ENCODE results near the gene TTYH3. TPM values are rescaled to one million over a fixed set of nuclear protein-coding genes. Genes with fewer than 3 reads are reported as not detected.
"Not testable (repeated sequence)": the region's sequence is repeated elsewhere in the genome, so short reads cannot be mapped to it uniquely, and the experiment has no call there.

The TTYH3 gene
- total RNA-seq, 6 experiments from 2014 or later, result 117 to 147 (median 123) TPM

DNA sequence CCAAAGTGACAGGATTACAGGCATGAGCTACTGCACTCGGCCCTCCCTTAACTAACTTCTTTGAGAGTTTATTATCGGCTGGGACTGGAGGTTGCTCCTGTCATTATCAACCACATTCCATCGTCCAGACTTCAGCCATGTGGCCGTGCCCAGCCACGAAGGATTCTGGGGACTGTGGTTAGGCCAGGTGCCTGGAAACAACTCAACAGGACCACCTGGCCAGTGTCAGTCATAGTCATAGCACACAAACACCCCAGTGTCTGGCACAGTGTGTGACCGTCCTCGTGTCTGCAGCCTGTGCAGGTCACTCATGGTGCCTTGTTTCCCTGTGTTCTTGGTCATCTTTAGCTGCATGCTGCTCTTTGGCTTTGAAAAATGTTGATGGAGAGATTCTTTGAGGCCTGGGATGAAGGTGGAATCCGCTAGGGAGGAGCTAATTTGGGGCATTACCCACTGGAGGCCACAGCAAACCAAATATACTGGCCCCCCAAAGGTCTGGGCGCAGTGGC lies 43.5 kb downstream of the TTYH3 start:
- Mint-ChIP-seq H3K9me3 (peaks cover 19% of the 10 kb centered on the region), H3K4me3 (no peak overlapping the region), H3K27ac (no peak overlapping the region), H3K4me1 (ENCODE audit: low read depth) (peaks cover 6% of the 10 kb centered on the region), H3K36me3 (ENCODE audit: low read depth) (peaks cover 10% of the 10 kb centered on the region; the same call in 1 of the 2 replicates), H3K27me3 (ENCODE audit: insufficient read depth) (peaks cover 10% of the 10 kb centered on the region)
- no peak for DNase-seq
- TF ChIP-seq, protein P1, sequence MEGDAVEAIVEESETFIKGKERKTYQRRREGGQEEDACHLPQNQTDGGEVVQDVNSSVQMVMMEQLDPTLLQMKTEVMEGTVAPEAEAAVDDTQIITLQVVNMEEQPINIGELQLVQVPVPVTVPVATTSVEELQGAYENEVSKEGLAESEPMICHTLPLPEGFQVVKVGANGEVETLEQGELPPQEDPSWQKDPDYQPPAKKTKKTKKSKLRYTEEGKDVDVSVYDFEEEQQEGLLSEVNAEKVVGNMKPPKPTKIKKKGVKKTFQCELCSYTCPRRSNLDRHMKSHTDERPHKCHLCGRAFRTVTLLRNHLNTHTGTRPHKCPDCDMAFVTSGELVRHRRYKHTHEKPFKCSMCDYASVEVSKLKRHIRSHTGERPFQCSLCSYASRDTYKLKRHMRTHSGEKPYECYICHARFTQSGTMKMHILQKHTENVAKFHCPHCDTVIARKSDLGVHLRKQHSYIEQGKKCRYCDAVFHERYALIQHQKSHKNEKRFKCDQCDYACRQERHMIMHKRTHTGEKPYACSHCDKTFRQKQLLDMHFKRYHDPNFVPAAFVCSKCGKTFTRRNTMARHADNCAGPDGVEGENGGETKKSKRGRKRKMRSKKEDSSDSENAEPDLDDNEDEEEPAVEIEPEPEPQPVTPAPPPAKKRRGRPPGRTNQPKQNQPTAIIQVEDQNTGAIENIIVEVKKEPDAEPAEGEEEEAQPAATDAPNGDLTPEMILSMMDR (IDR thresholded peaks at IDR 0.05), result no peak

DNA sequence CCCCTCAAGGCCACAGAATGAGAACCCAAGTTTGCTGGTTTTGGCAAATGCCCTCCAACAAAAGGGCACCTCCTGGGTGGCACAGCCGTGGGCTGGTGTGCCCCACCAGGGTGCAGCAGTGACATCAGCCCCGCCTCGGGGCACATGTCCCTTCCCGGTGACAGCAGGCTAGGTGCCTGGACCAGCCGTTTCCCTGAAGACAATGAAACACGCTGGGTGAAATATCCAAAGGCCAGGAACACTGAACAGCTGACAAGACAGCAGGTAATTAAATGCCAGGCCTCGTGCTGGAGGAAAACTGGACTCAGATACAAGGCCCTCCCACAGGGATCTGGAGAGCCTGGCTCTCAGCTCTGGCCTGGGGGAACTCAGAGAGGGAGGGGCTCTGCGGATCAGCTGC lies 44.8 kb downstream of the TTYH3 start:
- not testable (repeated sequence) for H3K4me1 Mint-ChIP-seq (ENCODE audit: low read depth); H3K27ac Mint-ChIP-seq; DNase-seq; H3K4me3 Mint-ChIP-seq; H3K36me3 Mint-ChIP-seq (ENCODE audit: low read depth)
- Mint-ChIP-seq H3K27me3 (ENCODE audit: insufficient read depth) (peaks cover 13% of the 10 kb centered on the region), H3K9me3 (peaks cover 19% of the 10 kb centered on the region)

DNA sequence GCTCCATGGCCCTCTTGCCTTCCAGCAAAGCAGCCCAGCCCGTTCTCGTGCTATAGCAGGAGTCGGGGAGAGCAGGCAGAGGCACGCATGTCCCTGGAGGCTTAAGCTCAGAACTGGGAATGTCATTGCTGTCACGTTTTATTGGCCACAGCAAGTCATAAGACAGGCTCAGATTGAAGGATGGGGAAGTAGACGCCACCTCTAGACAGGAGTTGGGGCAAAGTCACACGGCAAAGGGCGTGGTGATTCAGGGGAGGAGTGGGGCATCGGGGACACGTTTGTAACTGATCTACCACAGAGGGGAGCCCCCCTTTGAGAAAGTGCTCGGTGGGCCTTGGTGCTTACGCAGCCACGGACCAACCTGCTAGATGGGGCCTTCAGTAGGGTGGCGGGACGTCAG lies 46.7 kb downstream of the TTYH3 start:
- not testable (repeated sequence) for H3K36me3 Mint-ChIP-seq (ENCODE audit: low read depth); H3K4me3 Mint-ChIP-seq; DNase-seq; H3K27ac Mint-ChIP-seq; H3K4me1 Mint-ChIP-seq (ENCODE audit: low read depth)
- H3K27me3 Mint-ChIP-seq (ENCODE audit: insufficient read depth), result peaks cover 11% of the 10 kb centered on the region
- H3K9me3 Mint-ChIP-seq, result peaks cover 19% of the 10 kb centered on the region

DNA sequence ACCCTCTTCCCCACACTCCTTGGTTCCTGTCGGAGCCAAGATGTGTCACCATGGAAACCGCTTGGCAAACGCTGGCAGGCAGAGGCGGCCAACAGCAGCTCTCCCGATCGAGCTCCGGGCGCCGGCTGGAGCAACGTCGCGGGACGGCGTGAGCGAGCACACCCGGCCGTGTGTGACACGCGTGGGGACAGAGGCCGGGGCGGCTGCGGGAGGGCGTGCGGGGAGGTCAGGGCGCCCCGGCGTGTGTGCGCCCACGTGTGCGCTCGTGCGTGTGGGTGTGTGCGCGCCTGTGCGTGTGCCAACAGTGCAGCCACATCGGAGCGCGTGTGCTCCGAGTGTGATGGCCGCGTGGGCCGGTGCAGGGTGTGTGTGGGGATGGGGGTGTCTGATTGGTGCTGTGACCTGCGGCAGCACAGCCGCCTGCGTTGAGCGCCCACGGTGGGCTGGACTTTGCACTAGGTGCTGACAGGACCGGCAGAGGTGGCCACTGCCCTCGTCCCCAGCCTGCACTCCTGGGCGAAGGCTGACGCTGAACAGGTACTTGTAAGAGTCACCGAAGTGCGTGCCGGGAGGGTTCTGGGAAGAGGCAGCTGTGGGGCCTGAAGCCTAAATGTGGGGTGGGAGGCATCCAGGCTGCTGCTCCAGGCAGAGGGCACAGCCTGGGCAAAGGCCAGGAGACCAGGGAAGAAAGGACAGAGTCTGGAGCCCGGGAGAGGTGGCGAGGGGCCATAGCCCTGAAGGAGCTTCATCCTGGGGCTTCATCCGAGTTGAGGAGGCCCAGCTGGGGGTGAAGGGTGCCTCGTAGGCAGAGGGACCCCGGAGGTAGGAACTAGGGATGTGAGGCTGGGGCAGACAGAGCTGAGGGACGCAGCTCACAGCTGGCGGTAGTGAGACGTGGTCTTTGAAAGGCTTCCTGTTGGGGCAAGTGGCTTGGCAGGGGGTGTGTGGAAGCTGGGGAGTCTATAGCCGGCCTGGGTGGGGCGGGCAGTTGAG lies 47.6 kb downstream of the TTYH3 start:
- not testable (repeated sequence) for H3K4me1 Mint-ChIP-seq (ENCODE audit: low read depth); DNase-seq; H3K36me3 Mint-ChIP-seq (ENCODE audit: low read depth); H3K27me3 Mint-ChIP-seq (ENCODE audit: insufficient read depth); H3K4me3 Mint-ChIP-seq; H3K27ac Mint-ChIP-seq
- H3K9me3 Mint-ChIP-seq, result peaks cover 12% of the 10 kb centered on the region

DNA sequence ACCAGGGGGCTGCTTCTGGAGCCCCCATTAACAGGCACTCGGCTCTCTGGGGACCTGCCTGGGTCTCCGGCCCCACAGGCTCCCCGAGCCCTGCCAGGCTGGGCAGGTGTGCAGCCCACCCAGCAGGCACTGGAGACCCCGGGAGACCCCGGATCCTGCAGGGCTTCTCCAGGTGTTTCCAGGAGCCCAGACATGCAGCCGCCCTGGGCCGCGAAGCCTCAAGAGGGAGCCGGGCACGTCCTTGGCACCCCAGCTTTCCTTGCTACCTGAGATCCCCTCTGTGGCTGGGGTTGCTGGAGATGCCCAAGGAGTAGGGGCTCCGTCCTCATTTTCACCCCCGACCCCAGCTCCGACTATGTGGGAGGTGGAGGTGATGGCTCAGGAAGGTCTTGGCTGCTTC lies 48.5 kb downstream of the TTYH3 start:
- Mint-ChIP-seq H3K4me1 (ENCODE audit: low read depth) (no peaks in the 10 kb centered on the region), H3K4me3 (no peak overlapping the region), H3K9me3 (peaks cover 3% of the 10 kb centered on the region), H3K27me3 (ENCODE audit: insufficient read depth) (peaks cover 5% of the 10 kb centered on the region; the same call in 1 of the 2 replicates), H3K36me3 (ENCODE audit: low read depth) (no peaks in the 10 kb centered on the region), H3K27ac (no peak overlapping the region)
- TF ChIP-seq, protein P1 (IDR thresholded peaks at IDR 0.05), result no peak
- DNase-seq, result no peak

DNA sequence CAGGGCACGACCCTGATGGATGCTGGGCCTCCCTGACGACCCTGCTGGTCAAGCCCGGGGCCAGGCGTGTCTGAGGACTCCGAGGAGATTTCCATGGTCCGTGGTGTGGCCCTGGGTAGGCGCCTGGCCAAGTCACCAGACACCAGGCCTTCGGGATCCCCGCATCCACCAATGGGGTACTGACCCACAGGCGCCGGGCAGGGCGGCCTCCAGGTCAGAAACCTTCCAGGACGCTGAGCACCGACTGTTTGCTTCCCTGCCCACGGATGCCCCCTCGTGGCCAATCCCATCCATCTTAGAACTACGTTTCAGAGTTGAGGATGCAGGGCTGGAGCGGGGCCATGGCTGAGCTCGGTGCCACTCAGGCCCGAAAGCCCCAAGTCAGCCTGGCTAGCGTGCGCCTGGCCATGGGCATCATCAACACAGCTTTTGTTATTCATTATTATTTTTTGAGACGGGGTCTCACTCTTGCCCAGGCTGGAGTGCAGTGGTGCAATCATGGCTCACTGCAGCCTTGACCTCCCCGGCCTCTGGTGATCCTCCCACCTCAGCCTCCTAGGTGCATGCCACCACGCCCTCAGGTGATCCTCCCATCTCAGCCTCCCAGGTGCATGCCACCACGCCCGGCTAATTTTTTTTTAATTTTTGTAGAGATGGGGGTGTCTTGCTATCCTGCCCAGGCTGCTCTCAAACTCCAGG lies 49.2 kb downstream of the TTYH3 start:
- peak; percentile 48 for DNase-seq
- no peak overlapping the region for H3K27ac Mint-ChIP-seq
- TF ChIP-seq, protein P1 (IDR thresholded peaks at IDR 0.05), result peak; percentile 89
- H3K27me3 Mint-ChIP-seq (ENCODE audit: insufficient read depth), result peaks cover 5% of the 10 kb centered on the region; the same call in 1 of the 2 replicates
- H3K4me3 Mint-ChIP-seq, result no peak overlapping the region
- H3K36me3 Mint-ChIP-seq (ENCODE audit: low read depth), result no peaks in the 10 kb centered on the region
- no peaks in the 10 kb centered on the region; the same call in 1 of the 2 replicates for H3K9me3 Mint-ChIP-seq
- no peaks in the 10 kb centered on the region for H3K4me1 Mint-ChIP-seq (ENCODE audit: low read depth)
